ENCODE results near the gene BTD.

Gene BTD

DNA sequence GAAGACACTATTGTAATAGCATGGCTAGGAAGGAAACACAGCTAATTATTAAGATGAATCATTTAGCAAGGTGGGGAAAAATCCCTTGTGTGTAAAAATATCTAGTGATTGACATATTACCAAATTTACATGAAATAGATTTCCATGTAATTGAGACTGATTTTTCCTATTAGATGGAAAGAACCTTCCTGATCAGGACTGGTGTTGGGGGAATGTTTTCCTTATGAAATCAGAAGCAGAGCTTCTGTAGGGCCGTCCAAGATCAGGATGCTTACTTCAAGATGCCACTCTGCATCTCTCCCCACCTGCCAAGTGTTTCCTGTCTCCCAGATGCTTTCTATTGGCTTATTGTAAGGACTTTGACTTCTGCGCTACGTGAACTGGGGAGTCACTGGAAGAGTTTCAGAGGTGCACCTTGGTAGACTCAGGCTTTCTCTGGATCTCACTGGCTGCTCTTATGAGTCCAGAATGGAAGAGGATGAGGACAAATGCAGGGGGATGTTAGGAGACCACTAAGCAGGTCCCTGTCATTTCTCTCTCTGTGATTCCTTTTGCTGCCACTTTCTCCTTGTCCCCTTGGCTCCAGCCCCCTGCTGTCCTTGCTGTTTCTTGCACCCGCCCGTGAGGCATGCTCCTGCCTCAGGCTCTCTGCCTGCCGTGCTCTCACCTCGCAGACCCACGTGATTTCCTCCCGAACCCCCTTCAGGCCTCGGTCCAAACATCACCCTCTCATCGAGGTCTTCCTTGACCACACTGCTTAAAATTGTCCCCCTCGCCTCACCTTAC lies 30.1 kb downstream of the BTD start:
- no peak for TF ChIP-seq TEAD4 (IDR thresholded peaks at IDR 0.05)
- no peak for TF ChIP-seq EGR1 (IDR thresholded peaks at IDR 0.05)
- TF ChIP-seq, protein P1, sequence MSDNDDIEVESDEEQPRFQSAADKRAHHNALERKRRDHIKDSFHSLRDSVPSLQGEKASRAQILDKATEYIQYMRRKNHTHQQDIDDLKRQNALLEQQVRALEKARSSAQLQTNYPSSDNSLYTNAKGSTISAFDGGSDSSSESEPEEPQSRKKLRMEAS (IDR thresholded peaks at IDR 0.05), result no peak
- TF ChIP-seq NFIC (IDR thresholded peaks at IDR 0.05), result no peak
- no peak for TF ChIP-seq TAF1 (IDR thresholded peaks at IDR 0.05; ENCODE audit: low read depth)
- no peak for TF ChIP-seq CREB1 (IDR thresholded peaks at IDR 0.05; ENCODE audit: low read depth)
- no peak for TF ChIP-seq FOXM1 (IDR thresholded peaks at IDR 0.05; ENCODE audit: borderline replicate concordance, low read depth)
- TF ChIP-seq RAD21 (IDR thresholded peaks at IDR 0.05; ENCODE audit: low read depth), result no peak

DNA sequence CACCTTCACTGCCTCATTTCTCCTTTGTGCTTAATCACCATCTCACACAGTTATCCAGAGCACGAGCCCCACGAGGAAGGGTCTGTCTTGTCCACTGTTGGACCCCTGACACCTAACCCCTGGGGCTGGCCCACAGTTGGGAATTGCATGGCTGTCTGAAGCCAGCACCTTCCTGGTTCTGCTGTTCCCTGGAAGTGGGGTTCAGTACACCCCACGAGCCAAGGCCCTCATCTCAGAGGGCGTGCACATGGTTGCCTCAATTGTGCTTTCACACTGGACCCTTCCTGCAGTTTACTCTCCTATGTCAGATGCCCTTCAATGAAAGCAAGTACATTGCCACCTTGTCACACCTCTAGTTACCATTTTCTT lies 30.7 kb downstream of the BTD start:
- TF ChIP-seq, protein P1 (IDR thresholded peaks at IDR 0.05), result no peak
- no peak for TF ChIP-seq RAD21 (IDR thresholded peaks at IDR 0.05; ENCODE audit: low read depth)
- TF ChIP-seq EP300 (IDR thresholded peaks at IDR 0.05; ENCODE audit: borderline replicate concordance), result no peak
- no peak for TF ChIP-seq TCF12 (IDR thresholded peaks at IDR 0.05; ENCODE audit: low read depth)
- TF ChIP-seq ZBTB7A (IDR thresholded peaks at IDR 0.05; ENCODE audit: low read depth), result no peak
- TF ChIP-seq NFIC (IDR thresholded peaks at IDR 0.05), result no peak
- no peak for TF ChIP-seq CREB1 (IDR thresholded peaks at IDR 0.05; ENCODE audit: low read depth)
- TF ChIP-seq TAF1 (IDR thresholded peaks at IDR 0.05; ENCODE audit: low read depth), result no peak
- no peak for TF ChIP-seq EGR1 (IDR thresholded peaks at IDR 0.05)

DNA sequence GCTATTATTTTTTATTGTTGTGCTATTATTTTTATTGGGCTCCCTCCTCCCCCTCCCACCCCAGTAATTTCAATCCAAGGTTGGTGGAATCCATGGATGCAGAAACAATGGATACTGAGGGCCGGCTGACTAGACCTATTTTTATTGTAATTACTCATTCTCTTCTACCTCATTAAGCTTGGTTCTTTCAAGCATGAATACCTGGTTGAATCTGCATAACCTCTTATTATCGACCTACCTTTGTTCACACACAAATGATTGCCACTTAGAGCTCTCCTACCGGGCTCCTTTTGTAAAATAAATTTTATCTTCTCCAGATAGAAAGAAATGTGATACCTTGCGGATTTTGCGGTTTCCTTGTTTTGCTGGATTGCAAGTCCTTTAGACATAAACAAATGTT lies 31.6 kb downstream of the BTD start:
- TF ChIP-seq NFIC (IDR thresholded peaks at IDR 0.05) (no peak; the same call in 1 of the 2 replicates), YY1 (IDR thresholded peaks at IDR 0.05; ENCODE audit: low read depth) (no peak), FOXM1 (IDR thresholded peaks at IDR 0.05; ENCODE audit: borderline replicate concordance, low read depth) (peak; percentile 53; the same call in 1 of the 2 replicates), TEAD4 (IDR thresholded peaks at IDR 0.05) (peak; percentile 64)
- TF ChIP-seq, protein P2, sequence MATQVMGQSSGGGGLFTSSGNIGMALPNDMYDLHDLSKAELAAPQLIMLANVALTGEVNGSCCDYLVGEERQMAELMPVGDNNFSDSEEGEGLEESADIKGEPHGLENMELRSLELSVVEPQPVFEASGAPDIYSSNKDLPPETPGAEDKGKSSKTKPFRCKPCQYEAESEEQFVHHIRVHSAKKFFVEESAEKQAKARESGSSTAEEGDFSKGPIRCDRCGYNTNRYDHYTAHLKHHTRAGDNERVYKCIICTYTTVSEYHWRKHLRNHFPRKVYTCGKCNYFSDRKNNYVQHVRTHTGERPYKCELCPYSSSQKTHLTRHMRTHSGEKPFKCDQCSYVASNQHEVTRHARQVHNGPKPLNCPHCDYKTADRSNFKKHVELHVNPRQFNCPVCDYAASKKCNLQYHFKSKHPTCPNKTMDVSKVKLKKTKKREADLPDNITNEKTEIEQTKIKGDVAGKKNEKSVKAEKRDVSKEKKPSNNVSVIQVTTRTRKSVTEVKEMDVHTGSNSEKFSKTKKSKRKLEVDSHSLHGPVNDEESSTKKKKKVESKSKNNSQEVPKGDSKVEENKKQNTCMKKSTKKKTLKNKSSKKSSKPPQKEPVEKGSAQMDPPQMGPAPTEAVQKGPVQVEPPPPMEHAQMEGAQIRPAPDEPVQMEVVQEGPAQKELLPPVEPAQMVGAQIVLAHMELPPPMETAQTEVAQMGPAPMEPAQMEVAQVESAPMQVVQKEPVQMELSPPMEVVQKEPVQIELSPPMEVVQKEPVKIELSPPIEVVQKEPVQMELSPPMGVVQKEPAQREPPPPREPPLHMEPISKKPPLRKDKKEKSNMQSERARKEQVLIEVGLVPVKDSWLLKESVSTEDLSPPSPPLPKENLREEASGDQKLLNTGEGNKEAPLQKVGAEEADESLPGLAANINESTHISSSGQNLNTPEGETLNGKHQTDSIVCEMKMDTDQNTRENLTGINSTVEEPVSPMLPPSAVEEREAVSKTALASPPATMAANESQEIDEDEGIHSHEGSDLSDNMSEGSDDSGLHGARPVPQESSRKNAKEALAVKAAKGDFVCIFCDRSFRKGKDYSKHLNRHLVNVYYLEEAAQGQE (IDR thresholded peaks at IDR 0.05; ENCODE audit: low read depth), result no peak

DNA sequence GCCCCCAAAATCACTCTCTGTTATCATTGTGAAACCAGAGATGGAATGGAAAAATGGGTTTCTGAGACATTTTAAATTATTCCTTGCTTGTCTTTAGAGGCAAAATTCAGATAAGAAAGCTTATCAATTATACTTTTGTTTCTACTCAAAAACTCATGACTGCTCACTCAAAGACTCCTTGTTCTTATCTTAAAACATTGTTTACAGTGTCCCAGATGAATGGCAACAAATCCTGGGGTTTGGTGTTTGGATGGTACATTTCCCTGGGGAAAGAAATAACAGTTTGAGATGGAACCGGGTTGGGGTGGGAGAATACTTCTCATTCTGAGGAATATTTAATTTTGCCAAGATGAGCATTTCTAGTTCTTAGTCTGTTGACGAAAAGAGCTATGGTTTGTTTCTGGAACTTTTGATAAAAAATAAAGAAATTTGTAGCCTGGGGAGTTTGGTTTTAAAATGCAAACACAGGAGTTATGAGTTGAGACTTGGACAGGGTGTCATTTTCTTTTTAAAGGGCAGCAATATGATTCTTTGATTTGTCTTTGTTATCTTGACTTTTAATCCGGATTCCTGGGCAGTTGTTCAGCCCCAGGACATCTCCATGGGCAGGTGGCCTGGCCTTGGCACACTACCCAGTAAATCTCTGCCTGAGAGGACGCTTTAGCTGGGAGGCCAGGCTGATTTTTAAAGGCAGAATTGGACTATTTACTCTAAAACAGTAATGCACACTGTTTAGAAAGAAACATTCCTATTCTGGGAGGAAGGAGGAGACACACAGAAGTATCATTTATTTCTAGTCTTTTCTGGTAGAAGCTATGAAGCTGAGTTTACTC lies 32.4 kb downstream of the BTD start:
- TF ChIP-seq CEBPB (IDR thresholded peaks at IDR 0.05), result no peak
- TF ChIP-seq ZBTB7A (IDR thresholded peaks at IDR 0.05; ENCODE audit: low read depth), result no peak
- peak; percentile 25; the same call in 1 of the 2 replicates for TF ChIP-seq NFIC (IDR thresholded peaks at IDR 0.05)

DNA sequence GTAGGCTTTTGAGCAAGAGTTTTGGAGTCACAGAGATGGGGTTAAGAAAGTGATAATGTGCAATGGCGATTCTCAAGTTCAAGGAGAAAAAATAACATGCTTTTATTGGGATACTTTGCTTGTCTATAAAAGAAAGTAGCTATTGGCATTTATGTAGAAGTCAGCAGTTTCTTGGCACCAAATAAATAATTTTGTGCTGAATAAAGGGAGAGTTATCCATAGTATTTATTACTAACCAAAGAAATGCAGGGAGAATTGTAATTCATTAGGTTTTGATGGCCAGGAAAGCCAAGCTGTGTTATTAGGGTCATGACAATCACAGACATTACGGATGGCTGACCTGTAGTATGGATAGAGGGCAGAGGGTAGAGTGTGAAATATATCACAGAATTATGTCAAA lies 33.1 kb downstream of the BTD start:
- TF ChIP-seq, protein P2 (IDR thresholded peaks at IDR 0.05; ENCODE audit: low read depth), result no peak
- TF ChIP-seq, protein P3, sequence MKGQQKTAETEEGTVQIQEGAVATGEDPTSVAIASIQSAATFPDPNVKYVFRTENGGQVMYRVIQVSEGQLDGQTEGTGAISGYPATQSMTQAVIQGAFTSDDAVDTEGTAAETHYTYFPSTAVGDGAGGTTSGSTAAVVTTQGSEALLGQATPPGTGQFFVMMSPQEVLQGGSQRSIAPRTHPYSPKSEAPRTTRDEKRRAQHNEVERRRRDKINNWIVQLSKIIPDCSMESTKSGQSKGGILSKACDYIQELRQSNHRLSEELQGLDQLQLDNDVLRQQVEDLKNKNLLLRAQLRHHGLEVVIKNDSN (IDR thresholded peaks at IDR 0.05), result no peak
- no peak for TF ChIP-seq ZBTB7A (IDR thresholded peaks at IDR 0.05; ENCODE audit: low read depth)
- no peak for TF ChIP-seq CEBPB (IDR thresholded peaks at IDR 0.05)
- no peak for TF ChIP-seq CREB1 (IDR thresholded peaks at IDR 0.05; ENCODE audit: low read depth)
- TF ChIP-seq FOXM1 (IDR thresholded peaks at IDR 0.05; ENCODE audit: borderline replicate concordance, low read depth), result no peak
- TF ChIP-seq EGR1 (IDR thresholded peaks at IDR 0.05), result no peak
- no peak for TF ChIP-seq TAF1 (IDR thresholded peaks at IDR 0.05; ENCODE audit: low read depth)
- TF ChIP-seq YY1 (IDR thresholded peaks at IDR 0.05; ENCODE audit: low read depth), result no peak
- TF ChIP-seq, protein P1 (IDR thresholded peaks at IDR 0.05), result no peak
- TF ChIP-seq EP300 (IDR thresholded peaks at IDR 0.05; ENCODE audit: borderline replicate concordance), result no peak

DNA sequence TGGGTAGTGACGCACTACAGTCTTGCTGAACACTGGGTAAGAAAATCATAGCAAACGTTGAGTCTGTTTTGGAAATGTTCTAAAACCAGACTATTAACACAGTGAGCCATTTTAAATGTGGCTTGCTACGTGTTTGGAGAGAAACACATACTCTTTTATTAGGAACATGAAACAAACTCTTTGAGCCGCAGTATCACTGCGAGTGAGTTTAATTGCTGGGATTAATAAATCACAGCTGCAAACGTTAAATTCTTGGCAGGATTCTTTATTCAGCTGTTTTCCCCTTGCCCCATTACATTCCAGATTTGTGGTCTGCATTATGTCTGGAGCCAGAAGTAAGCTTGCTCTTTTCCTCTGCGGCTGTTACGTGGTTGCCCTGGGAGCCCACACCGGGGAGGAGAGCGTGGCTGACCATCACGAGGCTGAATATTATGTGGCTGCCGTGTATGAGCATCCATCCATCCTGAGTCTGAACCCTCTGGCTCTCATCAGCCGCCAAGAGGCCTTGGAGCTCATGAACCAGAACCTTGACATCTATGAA lies 33.6 kb downstream of the BTD start:
- TF ChIP-seq, protein P2 (IDR thresholded peaks at IDR 0.05; ENCODE audit: low read depth), result no peak
- TF ChIP-seq CREB1 (IDR thresholded peaks at IDR 0.05; ENCODE audit: low read depth) (no peak), EP300 (IDR thresholded peaks at IDR 0.05; ENCODE audit: borderline replicate concordance) (no peak), TCF12 (IDR thresholded peaks at IDR 0.05; ENCODE audit: low read depth) (no peak), RAD21 (IDR thresholded peaks at IDR 0.05; ENCODE audit: low read depth) (no peak), TAF1 (IDR thresholded peaks at IDR 0.05; ENCODE audit: low read depth) (no peak), YY1 (IDR thresholded peaks at IDR 0.05; ENCODE audit: low read depth) (no peak), TEAD4 (IDR thresholded peaks at IDR 0.05) (no peak), EGR1 (IDR thresholded peaks at IDR 0.05) (no peak)
- TF ChIP-seq, protein P1 (IDR thresholded peaks at IDR 0.05), result no peak
- TF ChIP-seq, protein P3 (IDR thresholded peaks at IDR 0.05), result no peak

Data from Ishikawa (cell line).